Diencephalon (tissue), 1 donor: ENCODE results near the gene RASA2. TPM values are rescaled to one million over a fixed set of nuclear protein-coding genes. Genes with fewer than 3 reads are reported as not detected.

ENCODE experiments used
- total RNA-seq: library from RNA; depleted of rRNA; stranded (reverse); fragments of >200 nt; gene quantifications from one replicate; pipeline ENCODE4 v1.2.3, GENCODE V29; 2014

The RASA2 gene
- total RNA-seq: 29.8 TPM

GRCh38 chr3:141486746-141487520 lies at the start of gene RASA2:
Gene RASA2 (plus strand): TSS chr3:141487027. CDS start chr3:141487084, 57 bp downstream.

Other genes with a start within 250 kb of the RASA2 start
- gene ZBTB38, start 118.5 kb upstream of the RASA2 start, total RNA-seq: 128 TPM